Measurements from ENCODE around the gene FEZF1. TPM values are rescaled to one million over a fixed set of nuclear protein-coding genes. Genes with fewer than 3 reads are reported as not detected.

The FEZF1 gene
- total RNA-seq, 1 experiment from 2014 or later: 114 TPM

DNA sequence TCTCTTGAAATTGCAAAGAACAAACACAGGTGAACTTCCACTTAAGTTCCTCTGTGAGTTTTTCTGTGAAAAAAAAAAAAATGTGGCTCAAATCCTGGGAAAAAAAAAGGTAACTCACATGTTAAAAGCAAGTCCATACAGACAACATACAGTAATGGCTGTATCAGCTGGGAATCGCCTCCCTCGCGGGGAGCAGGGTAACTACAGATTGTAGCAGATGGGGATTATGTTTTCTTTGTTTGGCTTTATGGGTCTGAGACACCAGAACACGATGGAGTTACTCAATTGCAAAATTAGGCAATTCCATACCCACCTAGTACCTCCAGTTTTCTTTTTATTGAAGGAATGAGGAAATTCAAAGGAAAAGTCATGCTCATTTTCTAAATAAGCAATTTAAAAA is 42.3 kb downstream of the FEZF1 start:
- TF ChIP-seq, protein P1, sequence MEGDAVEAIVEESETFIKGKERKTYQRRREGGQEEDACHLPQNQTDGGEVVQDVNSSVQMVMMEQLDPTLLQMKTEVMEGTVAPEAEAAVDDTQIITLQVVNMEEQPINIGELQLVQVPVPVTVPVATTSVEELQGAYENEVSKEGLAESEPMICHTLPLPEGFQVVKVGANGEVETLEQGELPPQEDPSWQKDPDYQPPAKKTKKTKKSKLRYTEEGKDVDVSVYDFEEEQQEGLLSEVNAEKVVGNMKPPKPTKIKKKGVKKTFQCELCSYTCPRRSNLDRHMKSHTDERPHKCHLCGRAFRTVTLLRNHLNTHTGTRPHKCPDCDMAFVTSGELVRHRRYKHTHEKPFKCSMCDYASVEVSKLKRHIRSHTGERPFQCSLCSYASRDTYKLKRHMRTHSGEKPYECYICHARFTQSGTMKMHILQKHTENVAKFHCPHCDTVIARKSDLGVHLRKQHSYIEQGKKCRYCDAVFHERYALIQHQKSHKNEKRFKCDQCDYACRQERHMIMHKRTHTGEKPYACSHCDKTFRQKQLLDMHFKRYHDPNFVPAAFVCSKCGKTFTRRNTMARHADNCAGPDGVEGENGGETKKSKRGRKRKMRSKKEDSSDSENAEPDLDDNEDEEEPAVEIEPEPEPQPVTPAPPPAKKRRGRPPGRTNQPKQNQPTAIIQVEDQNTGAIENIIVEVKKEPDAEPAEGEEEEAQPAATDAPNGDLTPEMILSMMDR (conservative IDR thresholded peaks at IDR 0.05; ENCODE audit: low read depth, low read length): no peak
- no peak for TF ChIP-seq EZH2 (IDR thresholded peaks at IDR 0.05; ENCODE audit: borderline replicate concordance, low read depth, low read length, poor library complexity, severe bottlenecking)
- H3K4me3 ChIP-seq (ENCODE audit: low read depth, low read length, poor library complexity, severe bottlenecking): no peak overlapping the region
- intact Hi-C loops (cut with micrococcal nuclease; ENCODE audit: unreplicated experiment): no loop called here
- H3K9me3 ChIP-seq (ENCODE audit: low read depth, low read length, poor library complexity, severe bottlenecking): no peaks in the 10 kb centered on the region
- CTCF ChIA-PET: no interaction called here
- no peaks in the 10 kb centered on the region for H3K27me3 ChIP-seq (replicated peaks; ENCODE audit: insufficient read depth, low read depth, low read length, poor library complexity)
- no peaks in the 10 kb centered on the region for H3K36me3 ChIP-seq (ENCODE audit: insufficient read depth, low read length, poor library complexity, severe bottlenecking)
- no peak overlapping the region for H3K27ac ChIP-seq (ENCODE audit: low read depth, low read length, poor library complexity, severe bottlenecking)
- H3K4me1 ChIP-seq (ENCODE audit: insufficient read depth, low read length, poor library complexity, severe bottlenecking): peaks cover 18% of the 10 kb centered on the region
- POLR2A ChIA-PET (ENCODE audit: low non-redundant PET): no interaction called here
- no peak for DNase-seq (ENCODE audit: low spot score)
- no TSS peak for BruUV-seq (replicated peaks)

DNA sequence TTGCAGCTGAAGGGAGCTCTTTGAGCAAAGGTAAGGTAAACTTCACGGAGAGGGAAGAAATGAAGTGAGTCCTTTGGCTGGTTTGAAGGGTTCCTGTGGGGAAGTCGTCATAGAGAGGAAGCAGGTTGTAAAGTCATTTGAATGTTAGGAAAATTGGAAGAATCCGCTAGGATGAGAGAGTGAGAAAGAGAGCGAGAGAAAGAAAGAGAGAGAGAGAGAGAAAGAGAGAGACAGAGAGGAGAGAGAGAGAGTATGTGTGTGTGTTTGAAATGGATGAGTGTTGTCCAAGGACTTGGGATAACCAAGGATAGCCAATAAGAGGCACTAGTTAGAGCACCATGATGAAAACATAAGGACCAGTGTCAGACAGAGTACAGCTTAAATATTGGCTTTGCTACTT is 43.1 kb downstream of the FEZF1 start:
- no peak for TF ChIP-seq EZH2 (IDR thresholded peaks at IDR 0.05; ENCODE audit: borderline replicate concordance, low read depth, low read length, poor library complexity, severe bottlenecking)
- TF ChIP-seq, protein P1 (conservative IDR thresholded peaks at IDR 0.05; ENCODE audit: low read depth, low read length): no peak
- Histone ChIP-seq H3K27ac (ENCODE audit: low read depth, low read length, poor library complexity, severe bottlenecking) (no peak overlapping the region), H3K4me3 (ENCODE audit: low read depth, low read length, poor library complexity, severe bottlenecking) (no peak overlapping the region), H3K4me1 (ENCODE audit: insufficient read depth, low read length, poor library complexity, severe bottlenecking) (peaks cover 26% of the 10 kb centered on the region), H3K36me3 (ENCODE audit: insufficient read depth, low read length, poor library complexity, severe bottlenecking) (no peaks in the 10 kb centered on the region), H3K9me3 (ENCODE audit: low read depth, low read length, poor library complexity, severe bottlenecking) (no peaks in the 10 kb centered on the region), H3K27me3 (replicated peaks; ENCODE audit: insufficient read depth, low read depth, low read length, poor library complexity) (no peaks in the 10 kb centered on the region)
- ChIA-PET POLR2A (ENCODE audit: low non-redundant PET) (no interaction called here), CTCF (no interaction called here)
- intact Hi-C loops (cut with micrococcal nuclease; ENCODE audit: unreplicated experiment): no loop called here
- DNase-seq (ENCODE audit: low spot score): no peak
- BruUV-seq (replicated peaks): no TSS peak

DNA sequence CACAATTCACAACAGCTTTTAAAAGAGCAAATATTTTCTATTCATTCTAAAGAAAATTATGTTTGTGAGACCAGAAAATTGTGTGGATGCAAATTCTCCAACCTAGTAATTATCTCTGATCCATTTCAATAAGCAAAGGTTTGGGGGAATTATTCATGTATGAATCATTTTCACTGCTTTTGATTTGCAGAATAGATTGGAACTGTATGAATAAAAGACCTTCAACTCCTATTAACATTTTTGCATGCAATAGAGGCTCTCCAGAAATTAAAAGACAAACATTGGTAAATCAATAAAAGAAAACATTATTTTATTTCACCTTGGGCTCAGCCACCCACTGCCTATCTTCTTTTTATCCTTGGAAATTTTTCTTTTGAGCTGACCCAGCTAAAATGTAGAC is 43.5 kb downstream of the FEZF1 start:
- no peak overlapping the region for H3K27ac ChIP-seq (ENCODE audit: low read depth, low read length, poor library complexity, severe bottlenecking)
- H3K4me3 ChIP-seq (ENCODE audit: low read depth, low read length, poor library complexity, severe bottlenecking): no peak overlapping the region
- H3K27me3 ChIP-seq (replicated peaks; ENCODE audit: insufficient read depth, low read depth, low read length, poor library complexity): no peaks in the 10 kb centered on the region
- DNase-seq (ENCODE audit: low spot score): no peak
- no TSS peak for BruUV-seq (replicated peaks)
- no peak for TF ChIP-seq EZH2 (IDR thresholded peaks at IDR 0.05; ENCODE audit: borderline replicate concordance, low read depth, low read length, poor library complexity, severe bottlenecking)
- TF ChIP-seq, protein P1 (conservative IDR thresholded peaks at IDR 0.05; ENCODE audit: low read depth, low read length): no peak
- peaks cover 30% of the 10 kb centered on the region for H3K4me1 ChIP-seq (ENCODE audit: insufficient read depth, low read length, poor library complexity, severe bottlenecking)
- no peaks in the 10 kb centered on the region for H3K9me3 ChIP-seq (ENCODE audit: low read depth, low read length, poor library complexity, severe bottlenecking)
- H3K36me3 ChIP-seq (ENCODE audit: insufficient read depth, low read length, poor library complexity, severe bottlenecking): no peaks in the 10 kb centered on the region
- ChIA-PET POLR2A (ENCODE audit: low non-redundant PET) (no interaction called here), CTCF (no interaction called here)
- intact Hi-C loops (cut with micrococcal nuclease; ENCODE audit: unreplicated experiment): no loop called here

Data from A673 (cell line).